ENCODE results near the gene ZNHIT2. TPM values are rescaled to one million over a fixed set of nuclear protein-coding genes. Genes with fewer than 3 reads are reported as not detected.

ZNHIT2 gene
- total and polyA plus RNA-seq, 11 donors: 5.5 to 15.5 (median 8.0) TPM

DNA sequence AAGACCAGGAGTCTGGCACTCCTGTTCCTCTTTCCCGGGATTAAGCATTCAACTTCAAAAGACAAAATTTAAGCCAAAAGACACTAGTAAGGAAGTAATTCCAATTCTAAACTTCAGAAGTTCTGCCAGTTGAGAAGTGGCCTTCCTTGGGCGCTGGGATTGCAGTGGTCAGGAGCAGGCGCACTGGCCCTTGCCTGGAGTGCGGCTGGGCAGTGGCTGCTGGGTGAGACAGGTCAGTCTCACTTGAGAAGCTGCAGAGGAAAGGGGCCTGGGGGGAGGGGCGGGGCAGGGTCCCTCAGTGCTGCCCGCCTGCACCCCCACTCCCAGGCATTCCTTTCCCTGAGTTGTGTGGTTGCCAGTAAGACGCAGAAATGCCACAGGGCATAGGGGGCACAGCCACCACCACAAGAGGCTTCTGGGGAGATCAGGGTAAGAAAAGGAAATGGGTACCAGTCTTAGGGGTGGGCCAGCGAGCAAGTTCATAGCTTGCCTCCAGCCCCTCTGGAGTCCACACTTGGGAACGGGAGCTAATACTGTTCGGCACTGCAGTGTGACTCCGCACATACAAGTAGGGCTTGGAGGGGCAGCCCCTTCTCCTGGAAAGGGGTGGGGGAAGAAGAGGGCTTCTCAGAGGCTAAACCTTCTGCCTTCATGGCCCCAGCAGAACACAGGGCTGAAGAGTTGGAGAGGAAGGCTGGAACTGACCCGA, 10.1 kb upstream of the ZNHIT2 start:
- H3K36me3 ChIP-seq: peaks cover 0 to 86% (median 80%) of the 10 kb centered on the region in 9 donors
- H3K27me3 ChIP-seq: no peaks in the 10 kb centered on the region
- intact Hi-C loops (cut with DNase I): loop anchor here in 1 of 10 donors (10.0 kb wide), 1 partner anchor 203 kb away; the partner anchor contains the start of gene PPP2R5B
- H3K4me3 ChIP-seq: no peak overlapping the region
- peaks cover 0 to 17% (median 10%) of the 10 kb centered on the region in 12 donors for H3K4me1 ChIP-seq
- no peaks in the 10 kb centered on the region for H3K9me3 ChIP-seq
- TF ChIP-seq, protein P1, sequence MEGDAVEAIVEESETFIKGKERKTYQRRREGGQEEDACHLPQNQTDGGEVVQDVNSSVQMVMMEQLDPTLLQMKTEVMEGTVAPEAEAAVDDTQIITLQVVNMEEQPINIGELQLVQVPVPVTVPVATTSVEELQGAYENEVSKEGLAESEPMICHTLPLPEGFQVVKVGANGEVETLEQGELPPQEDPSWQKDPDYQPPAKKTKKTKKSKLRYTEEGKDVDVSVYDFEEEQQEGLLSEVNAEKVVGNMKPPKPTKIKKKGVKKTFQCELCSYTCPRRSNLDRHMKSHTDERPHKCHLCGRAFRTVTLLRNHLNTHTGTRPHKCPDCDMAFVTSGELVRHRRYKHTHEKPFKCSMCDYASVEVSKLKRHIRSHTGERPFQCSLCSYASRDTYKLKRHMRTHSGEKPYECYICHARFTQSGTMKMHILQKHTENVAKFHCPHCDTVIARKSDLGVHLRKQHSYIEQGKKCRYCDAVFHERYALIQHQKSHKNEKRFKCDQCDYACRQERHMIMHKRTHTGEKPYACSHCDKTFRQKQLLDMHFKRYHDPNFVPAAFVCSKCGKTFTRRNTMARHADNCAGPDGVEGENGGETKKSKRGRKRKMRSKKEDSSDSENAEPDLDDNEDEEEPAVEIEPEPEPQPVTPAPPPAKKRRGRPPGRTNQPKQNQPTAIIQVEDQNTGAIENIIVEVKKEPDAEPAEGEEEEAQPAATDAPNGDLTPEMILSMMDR (IDR thresholded peaks at IDR 0.05): no peak
- no peak for TF ChIP-seq POLR2A (IDR thresholded peaks at IDR 0.05)
- H3K27ac ChIP-seq: no peak overlapping the region
- ATAC-seq (no peak), DNase-seq (no peak)
- WGBS, 4 donors: 78 to 85% (median 82%) methylated on average over 11 to 12 of the region's 12 CpGs

DNA sequence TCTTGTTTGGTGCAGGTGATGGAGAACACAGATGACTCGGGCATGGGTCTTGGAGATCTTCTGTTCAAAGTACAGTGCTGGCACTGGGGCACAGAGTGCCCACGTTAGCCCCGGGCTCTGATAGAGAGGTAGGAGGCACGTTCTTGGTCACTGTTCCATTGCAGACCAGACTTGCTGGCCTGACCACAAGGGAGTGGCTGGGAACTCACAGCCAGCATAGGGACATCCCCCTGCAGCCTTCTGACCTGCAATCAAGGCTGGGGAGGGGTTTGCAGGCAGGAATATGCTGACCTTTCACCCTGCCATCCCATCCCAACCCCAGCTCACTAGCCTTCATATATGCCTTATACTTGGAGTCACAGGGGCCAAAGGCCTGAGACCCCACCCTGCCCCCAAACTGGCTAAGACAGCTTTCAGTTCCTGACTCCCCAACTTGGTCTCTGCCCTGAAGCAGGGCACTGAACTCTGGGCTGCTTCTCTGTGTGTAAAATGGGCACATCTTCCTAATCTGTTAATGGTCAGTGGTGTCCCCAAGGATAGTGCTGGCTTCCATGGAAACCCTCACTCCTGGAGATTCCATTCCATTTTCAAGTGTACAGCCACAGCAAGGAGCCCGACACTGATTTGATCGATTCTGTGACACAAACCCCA, 9.2 kb upstream of the ZNHIT2 start:
- no peak for ATAC-seq
- Histone ChIP-seq H3K4me1 (peaks cover 0 to 12% (median 9%) of the 10 kb centered on the region in 12 donors), H3K9me3 (no peaks in the 10 kb centered on the region), H3K27ac (no peak overlapping the region), H3K27me3 (no peaks in the 10 kb centered on the region), H3K4me3 (no peak overlapping the region), H3K36me3 (peaks cover 0 to 78% (median 74%) of the 10 kb centered on the region in 9 donors)
- intact Hi-C loops (cut with DNase I): loop anchor here in 1 of 10 donors (10.0 kb wide), 1 partner anchor 202 kb away; the partner anchor contains the start of gene PPP2R5B
- WGBS, 4 donors: 79 to 87% (median 81%) methylated on average over 6 of the region's 6 CpGs
- peak in 1 of 5 donors; percentile 14 for DNase-seq
- TF ChIP-seq POLR2A (IDR thresholded peaks at IDR 0.05): no peak
- TF ChIP-seq, protein P1 (IDR thresholded peaks at IDR 0.05): no peak

DNA sequence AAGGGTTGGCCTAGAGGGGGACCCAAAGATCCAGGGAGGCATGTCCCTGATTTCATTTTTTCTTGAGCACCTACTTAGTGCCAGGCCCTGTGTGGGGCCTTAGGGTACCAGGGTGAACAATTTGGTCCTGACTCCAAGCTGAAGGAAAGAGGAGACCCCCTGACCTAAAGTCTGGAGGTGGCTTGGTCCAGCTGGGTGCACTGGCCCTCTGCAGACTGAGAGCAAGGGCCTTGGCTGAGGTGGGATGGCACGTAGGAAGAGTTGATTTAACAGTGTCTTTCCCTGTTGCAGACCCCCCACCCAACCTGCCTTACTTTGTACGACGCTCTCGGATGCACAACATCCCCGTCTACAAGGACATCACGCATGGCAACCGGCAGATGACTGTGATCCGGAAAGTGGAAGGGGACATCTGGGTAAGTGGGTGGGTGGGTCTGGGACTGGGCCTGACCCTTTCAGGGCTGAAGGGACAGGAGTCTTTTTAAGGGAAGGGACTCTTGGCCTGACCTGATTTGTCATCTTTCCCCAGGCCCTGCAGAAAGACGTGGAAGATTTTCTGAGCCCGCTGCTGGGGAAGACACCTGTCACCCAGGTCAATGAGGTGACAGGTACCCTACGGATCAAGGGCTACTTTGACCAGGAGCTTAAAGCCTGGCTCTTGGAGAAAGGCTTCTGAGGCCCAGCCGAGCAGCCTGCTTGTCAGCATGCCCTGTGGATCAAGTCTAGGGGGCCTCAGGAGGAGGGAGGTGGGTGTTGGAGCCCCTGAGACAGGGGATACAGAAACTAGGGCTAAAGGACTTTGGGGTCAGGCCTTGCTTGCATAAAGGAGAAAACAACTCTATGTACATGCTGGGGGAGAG, 7.9 kb upstream of the ZNHIT2 start:
- Histone ChIP-seq H3K36me3 (peaks cover 0 to 73% (median 69%) of the 10 kb centered on the region in 9 donors), H3K4me1 (peaks cover 0 to 24% (median 19%) of the 10 kb centered on the region in 12 donors), H3K4me3 (no peak overlapping the region), H3K9me3 (no peaks in the 10 kb centered on the region), H3K27ac (no peak overlapping the region), H3K27me3 (no peaks in the 10 kb centered on the region)
- 88 to 93% (median 91%) methylated on average over 12 of the region's 12 CpGs for WGBS, 4 donors
- ATAC-seq: no peak
- DNase-seq: no peak
- intact Hi-C loops (cut with DNase I): loop anchor here in 1 of 10 donors (10.0 kb wide), 1 partner anchor 201 kb away; the partner anchor contains the start of gene PPP2R5B
- TF ChIP-seq POLR2A (IDR thresholded peaks at IDR 0.05): no peak
- TF ChIP-seq, protein P1 (IDR thresholded peaks at IDR 0.05): no peak

All from heart left ventricle (tissue), 16 donors.